ENCODE results near the gene TARBP2.

The TARBP2 gene

GRCh38 chr12:53495903-53496751 lies 5.0 kb upstream of the TARBP2 start:
- DNase-seq (ENCODE audit: low spot score) = peak; percentile 82

GRCh38 chr12:53496752-53497032 lies 4.4 kb upstream of the TARBP2 start:
- peak; percentile 32 for DNase-seq (ENCODE audit: low spot score)

- DNase-seq (ENCODE audit: low spot score) = no peak
Observed at GRCh38 chr12:53497461-53497860, 3.6 kb upstream of the TARBP2 start.

GRCh38 chr12:53498235-53498630 lies 2.9 kb upstream of the TARBP2 start:
- no peak for DNase-seq (ENCODE audit: low spot score)

- peak; percentile 89 for DNase-seq (ENCODE audit: low spot score)
Observed at GRCh38 chr12:53499266-53500141, 1.6 kb upstream of the TARBP2 start, which contains the start of gene MAP3K12. Gene MAP3K12 (minus strand): TSS chr12:53499458. CDS start chr12:53487391, 12,067 bp downstream.

- DNase-seq (ENCODE audit: low spot score) = no peak
Observed at GRCh38 chr12:53500142-53500775, 824 bp upstream of the TARBP2 start.

- no peak for DNase-seq (ENCODE audit: low spot score)
Observed at GRCh38 chr12:53501615-53502181, 615 bp downstream of the TARBP2 start.

GRCh38 chr12:53502331-53502730 lies 1.2 kb downstream of the TARBP2 start:
- DNase-seq (ENCODE audit: low spot score) = no peak

- no peak for DNase-seq (ENCODE audit: low spot score)
Observed at GRCh38 chr12:53502983-53503728, 2.1 kb downstream of the TARBP2 start.

GRCh38 chr12:53504004-53504920 lies 3.2 kb downstream of the TARBP2 start:
- DNase-seq (ENCODE audit: low spot score) = no peak

GRCh38 chr12:53505086-53505485 lies 4.0 kb downstream of the TARBP2 start:
- DNase-seq (ENCODE audit: low spot score) = no peak

- DNase-seq (ENCODE audit: low spot score) = no peak
Observed at GRCh38 chr12:53505555-53506449, 4.7 kb downstream of the TARBP2 start.

GRCh38 chr12:53506450-53506785 lies 5.3 kb downstream of the TARBP2 start:
- no peak for DNase-seq (ENCODE audit: low spot score)

- DNase-seq (ENCODE audit: low spot score) = no peak
Observed at GRCh38 chr12:53506881-53507602, 6.0 kb downstream of the TARBP2 start, which contains the start of gene NPFF. Gene NPFF (minus strand): TSS chr12:53507484. CDS start chr12:53507474, 10 bp downstream.

- DNase-seq (ENCODE audit: low spot score) = no peak
Observed at GRCh38 chr12:53507603-53507885, 6.5 kb downstream of the TARBP2 start.

- DNase-seq (ENCODE audit: low spot score) = peak; percentile 94
Observed at GRCh38 chr12:53508534-53509170, 7.6 kb downstream of the TARBP2 start.

- DNase-seq (ENCODE audit: low spot score) = no peak
Observed at GRCh38 chr12:53510181-53510812, 9.2 kb downstream of the TARBP2 start.

All from ecto neural progenitor cell (in vitro differentiated cells).